Immature natural killer cell (primary cell): Measurements from ENCODE around the gene NR5A1. TPM values are rescaled to one million over a fixed set of nuclear protein-coding genes. Genes with fewer than 3 reads are reported as not detected.

Source experiments
- DNase-seq, 3 donors: peaks; one replicate each; pipeline ENCODE4 v3.0.0; 2022; ENCODE audit warnings: mixed read lengths in 1 of 3
- H3K27ac Mint-ChIP-seq, 6 donors: one replicate each; pipeline ENCODE4 v1.8.0; 2020; ENCODE audit warnings: mixed read lengths in 6 of 6, mild to moderate bottlenecking in 5 of 6, inconsistent platforms in 4 of 6, moderate library complexity in 3 of 6
- H3K27me3 Mint-ChIP-seq, 3 donors: one replicate each; pipeline ENCODE4 v1.8.0; 2020 to 2021; ENCODE audit warnings: low read depth in 3 of 3, mild to moderate bottlenecking in 3 of 3, mixed read lengths in 3 of 3, moderate library complexity in 3 of 3, inconsistent platforms in 1 of 3
- H3K36me3 Mint-ChIP-seq, 3 donors: one replicate each; pipeline ENCODE4 v1.8.0; 2020; ENCODE audit warnings: mixed read lengths in 3 of 3, inconsistent platforms in 2 of 3, mild to moderate bottlenecking in 2 of 3
- H3K4me1 Mint-ChIP-seq, 2 donors: one replicate each; pipeline ENCODE4 v1.8.0; 2020; ENCODE audit warnings: inconsistent platforms in 2 of 2, mild to moderate bottlenecking in 2 of 2, mixed read lengths in 2 of 2, moderate library complexity in 1 of 2
- H3K4me3 Mint-ChIP-seq, 5 donors: one replicate each; pipeline ENCODE4 v1.8.0; 2020; ENCODE audit warnings: mild to moderate bottlenecking in 5 of 5, mixed read lengths in 5 of 5, inconsistent platforms in 3 of 5, moderate library complexity in 3 of 5
- H3K9me3 Mint-ChIP-seq, 6 donors: one replicate each; pipeline ENCODE4 v1.8.0; 2020; ENCODE audit warnings: mild to moderate bottlenecking in 6 of 6, mixed read lengths in 6 of 6, inconsistent platforms in 4 of 6, moderate library complexity in 3 of 6
- polyA plus RNA-seq, 3 donors: library from polyadenylated mRNA; unstranded; fragments of 300-500 nt; fragmentation: Illumina TruSeq; gene quantifications; one replicate each; pipeline ENCODE4 v1.2.3, GENCODE V29; 2021

Gene NR5A1
- polyA plus RNA-seq, 3 donors from 2014 or later, result not detected

GRCh38 chr9:124477648-124478285 is 29.4 kb downstream of the NR5A1 start:
- Mint-ChIP-seq H3K36me3 (no peaks in the 10 kb centered on the region), H3K27me3 (peaks cover 3 to 10% (median 4%) of the 10 kb centered on the region in 3 donors), H3K9me3 (no peaks in the 10 kb centered on the region), H3K4me3 (no peak overlapping the region), H3K27ac (no peak overlapping the region), H3K4me1 (no peaks in the 10 kb centered on the region)
- no peak for DNase-seq

- H3K4me1 Mint-ChIP-seq, result no peaks in the 10 kb centered on the region
- no peak overlapping the region for H3K4me3 Mint-ChIP-seq
- no peak overlapping the region for H3K27ac Mint-ChIP-seq
- no peak for DNase-seq
- H3K27me3 Mint-ChIP-seq, result peaks cover 3 to 10% (median 4%) of the 10 kb centered on the region in 3 donors
- no peaks in the 10 kb centered on the region for H3K36me3 Mint-ChIP-seq
- no peaks in the 10 kb centered on the region for H3K9me3 Mint-ChIP-seq
These were observed 30.0 kb downstream of the NR5A1 start for GRCh38 chr9:124477211-124477647.

GRCh38 chr9:124475868-124476690 is 31.1 kb downstream of the NR5A1 start:
- Mint-ChIP-seq H3K9me3 (no peaks in the 10 kb centered on the region), H3K27ac (no peak overlapping the region), H3K4me1 (no peaks in the 10 kb centered on the region), H3K27me3 (peaks cover 3 to 10% (median 4%) of the 10 kb centered on the region in 3 donors), H3K36me3 (no peaks in the 10 kb centered on the region), H3K4me3 (no peak overlapping the region)
- DNase-seq, result no peak

- peaks cover 3 to 9% (median 4%) of the 10 kb centered on the region in 3 donors for H3K27me3 Mint-ChIP-seq
- no peaks in the 10 kb centered on the region for H3K9me3 Mint-ChIP-seq
- DNase-seq, result no peak
These were observed 31.9 kb downstream of the NR5A1 start for GRCh38 chr9:124475158-124475867.

GRCh38 chr9:124474151-124474550 is 33.0 kb downstream of the NR5A1 start:
- no peak for DNase-seq
- no peaks in the 10 kb centered on the region for H3K4me1 Mint-ChIP-seq
- no peaks in the 10 kb centered on the region for H3K36me3 Mint-ChIP-seq
- no peak overlapping the region for H3K4me3 Mint-ChIP-seq
- no peak overlapping the region for H3K27ac Mint-ChIP-seq
- H3K27me3 Mint-ChIP-seq, result peaks cover 3 to 4% (median 4%) of the 10 kb centered on the region in 3 donors
- no peaks in the 10 kb centered on the region for H3K9me3 Mint-ChIP-seq

More at GRCh38 chr9:124475158-124475867, 31.9 kb downstream of the NR5A1 start:
- no peak overlapping the region for H3K27ac Mint-ChIP-seq
- H3K4me1 Mint-ChIP-seq, result no peaks in the 10 kb centered on the region
- no peak overlapping the region for H3K4me3 Mint-ChIP-seq
- H3K36me3 Mint-ChIP-seq, result no peaks in the 10 kb centered on the region

GRCh38 chr9:124473310-124473709 is 33.9 kb downstream of the NR5A1 start:
- no peak overlapping the region for H3K4me3 Mint-ChIP-seq
- H3K36me3 Mint-ChIP-seq, result no peaks in the 10 kb centered on the region
- H3K9me3 Mint-ChIP-seq, result no peaks in the 10 kb centered on the region
- no peak for DNase-seq
- no peaks in the 10 kb centered on the region for H3K4me1 Mint-ChIP-seq
- H3K27ac Mint-ChIP-seq, result no peak overlapping the region
- H3K27me3 Mint-ChIP-seq, result peaks cover 2 to 4% (median 4%) of the 10 kb centered on the region in 3 donors

GRCh38 chr9:124472770-124473169 is 34.4 kb downstream of the NR5A1 start:
- Mint-ChIP-seq H3K27me3 (peaks cover 2 to 4% (median 4%) of the 10 kb centered on the region in 3 donors), H3K4me1 (no peaks in the 10 kb centered on the region), H3K36me3 (no peaks in the 10 kb centered on the region), H3K4me3 (no peak overlapping the region), H3K9me3 (no peaks in the 10 kb centered on the region), H3K27ac (no peak overlapping the region)
- no peak for DNase-seq

- H3K4me1 Mint-ChIP-seq, result no peaks in the 10 kb centered on the region
- H3K27me3 Mint-ChIP-seq, result peaks cover 0 to 2% (median 2%) of the 10 kb centered on the region in 3 donors
- no peak overlapping the region for H3K27ac Mint-ChIP-seq
- H3K36me3 Mint-ChIP-seq, result no peaks in the 10 kb centered on the region
- H3K9me3 Mint-ChIP-seq, result no peaks in the 10 kb centered on the region
- no peak for DNase-seq
- H3K4me3 Mint-ChIP-seq, result no peak overlapping the region
These were observed 35.4 kb downstream of the NR5A1 start for GRCh38 chr9:124471761-124472160.

- Mint-ChIP-seq H3K27ac (no peak overlapping the region), H3K27me3 (peaks cover 0 to 2% (median 2%) of the 10 kb centered on the region in 3 donors), H3K36me3 (no peaks in the 10 kb centered on the region), H3K4me3 (no peak overlapping the region), H3K4me1 (no peaks in the 10 kb centered on the region), H3K9me3 (no peaks in the 10 kb centered on the region)
- DNase-seq, result no peak
These were observed 36.5 kb downstream of the NR5A1 start for GRCh38 chr9:124470726-124471125.

- peaks cover 0 to 2% (median 2%) of the 10 kb centered on the region in 3 donors for H3K27me3 Mint-ChIP-seq
- no peaks in the 10 kb centered on the region for H3K4me1 Mint-ChIP-seq
- H3K9me3 Mint-ChIP-seq, result no peaks in the 10 kb centered on the region
- DNase-seq, result no peak
- H3K4me3 Mint-ChIP-seq, result no peak overlapping the region
- H3K27ac Mint-ChIP-seq, result no peak overlapping the region
- H3K36me3 Mint-ChIP-seq, result no peaks in the 10 kb centered on the region
These were observed 36.9 kb downstream of the NR5A1 start for GRCh38 chr9:124470306-124470705.

GRCh38 chr9:124469011-124469832 is 38.0 kb downstream of the NR5A1 start:
- H3K27me3 Mint-ChIP-seq, result peaks cover 2 to 5% (median 4%) of the 10 kb centered on the region in 3 donors
- no peaks in the 10 kb centered on the region for H3K36me3 Mint-ChIP-seq
- H3K4me1 Mint-ChIP-seq, result no peaks in the 10 kb centered on the region
- H3K4me3 Mint-ChIP-seq, result no peak overlapping the region
- no peak for DNase-seq
- no peak overlapping the region for H3K27ac Mint-ChIP-seq
- no peaks in the 10 kb centered on the region for H3K9me3 Mint-ChIP-seq

- Mint-ChIP-seq H3K4me3 (no peak overlapping the region), H3K4me1 (no peaks in the 10 kb centered on the region), H3K27ac (no peak overlapping the region), H3K36me3 (no peaks in the 10 kb centered on the region), H3K9me3 (no peaks in the 10 kb centered on the region), H3K27me3 (peaks cover 2 to 4% (median 4%) of the 10 kb centered on the region in 3 donors)
- DNase-seq, result no peak
These were observed 39.0 kb downstream of the NR5A1 start for GRCh38 chr9:124468061-124468740.
